Stimulated activated CD4-positive, alpha-beta T cell treated with anti-CD3 and anti-CD28 coated beads, Interleukin-1b, Interleukin-23, amount 100 ng/mL, for 1 hour (primary cell): Measurements from ENCODE around the gene CBX1.
"Not testable (repeated sequence)": the region's sequence is repeated elsewhere in the genome, so short reads cannot be mapped to it uniquely, and the experiment has no call there.

Experiments
- DNase-seq, 2 donors: peaks; one replicate each; pipeline ENCODE4 v3.0.0-alpha.2; 2020; ENCODE audit warnings: low read depth in 2 of 2

CBX1 gene

GRCh38 chr17:48123111-48123510 is 21.8 kb upstream of the CBX1 start:
- no peak for DNase-seq

- DNase-seq: no peak
These were observed 21.4 kb upstream of the CBX1 start for GRCh38 chr17:48122665-48123045.

GRCh38 chr17:48121923-48122664 is 20.8 kb upstream of the CBX1 start:
- no peak for DNase-seq

- DNase-seq: no peak
These were observed 12.0 kb upstream of the CBX1 start for GRCh38 chr17:48113201-48113676.

- DNase-seq: no peak
These were observed 10.6 kb upstream of the CBX1 start for GRCh38 chr17:48111937-48112241.

GRCh38 chr17:48110761-48111160 is 9.5 kb upstream of the CBX1 start:
- no peak for DNase-seq

- peak; percentile 84 to 91 for DNase-seq
These were observed 6.1 kb upstream of the CBX1 start, which contains the start of gene SNX11 for GRCh38 chr17:48107137-48108055. TSS of gene SNX11 (plus strand) at chr17:48107766. CDS start at chr17:48112044, 4,278 bp downstream.

- DNase-seq: no peak
These were observed 5.5 kb upstream of the CBX1 start for GRCh38 chr17:48106802-48107136.

- DNase-seq: no peak
These were observed 3.2 kb upstream of the CBX1 start for GRCh38 chr17:48104440-48104839.

GRCh38 chr17:48102798-48103715 is 1.8 kb upstream of the CBX1 start:
- no peak for DNase-seq

GRCh38 chr17:48102043-48102750 is 919 bp upstream of the CBX1 start:
- no peak for DNase-seq

GRCh38 chr17:48100591-48101011 is 677 bp downstream of the CBX1 start:
- DNase-seq: no peak

- DNase-seq: no peak
These were observed 1.1 kb downstream of the CBX1 start for GRCh38 chr17:48100160-48100559.

GRCh38 chr17:48095611-48096010 is 5.7 kb downstream of the CBX1 start:
- DNase-seq: no peak

- DNase-seq: no peak
These were observed 7.8 kb downstream of the CBX1 start for GRCh38 chr17:48093341-48094045.

GRCh38 chr17:48084932-48085331 is 16.3 kb downstream of the CBX1 start:
- no peak for DNase-seq

GRCh38 chr17:48081858-48082257 is 19.4 kb downstream of the CBX1 start:
- DNase-seq: no peak

- not testable (repeated sequence) for DNase-seq
These were observed 24.1 kb downstream of the CBX1 start for GRCh38 chr17:48077152-48077551.

- DNase-seq: peak; percentile 42 to 64
These were observed 26.8 kb downstream of the CBX1 start for GRCh38 chr17:48074322-48075081.

- not testable (repeated sequence) for DNase-seq
These were observed 27.6 kb downstream of the CBX1 start for GRCh38 chr17:48073566-48074094.
